Muscle layer of duodenum (tissue), 2 donors: ENCODE measurements around the gene LSAMP.

Source experiments
- H3K27ac ChIP-seq: one replicate; pipeline ENCODE4 v1.7.0; 2013; ENCODE audit warnings: mild to moderate bottlenecking, low read length
- H3K27me3 ChIP-seq: one replicate; pipeline ENCODE4 v1.7.0; 2013; ENCODE audit warnings: low read depth, mild to moderate bottlenecking, control low read depth, low read length
- H3K36me3 ChIP-seq, 2 donors: one replicate each; pipeline ENCODE4 v1.7.0; 2013; ENCODE audit warnings: low read length in 2 of 2, control low read depth in 1 of 2, mild to moderate bottlenecking in 1 of 2; ENCODE audit not compliant: insufficient read depth in 2 of 2, control insufficient read depth in 1 of 2
- H3K4me1 ChIP-seq, 2 donors: one replicate each; pipeline ENCODE4 v1.7.0; 2013; ENCODE audit warnings: low read length in 2 of 2, mild to moderate bottlenecking in 2 of 2, control low read depth in 1 of 2, moderate library complexity in 1 of 2; ENCODE audit not compliant: insufficient read depth in 2 of 2, control insufficient read depth in 1 of 2
- H3K4me3 ChIP-seq, 2 donors: one replicate each; pipeline ENCODE4 v1.7.0; 2013; ENCODE audit warnings: low read length in 2 of 2, low read depth in 1 of 2, mild to moderate bottlenecking in 1 of 2
- H3K9me3 ChIP-seq, 2 donors: one replicate each; pipeline ENCODE4 v1.7.0; 2013; ENCODE audit warnings: low read length in 2 of 2, control low read depth in 1 of 2, mild to moderate bottlenecking in 1 of 2; ENCODE audit not compliant: control insufficient read depth in 1 of 2
- donor health status: healthy.

The LSAMP gene

DNA sequence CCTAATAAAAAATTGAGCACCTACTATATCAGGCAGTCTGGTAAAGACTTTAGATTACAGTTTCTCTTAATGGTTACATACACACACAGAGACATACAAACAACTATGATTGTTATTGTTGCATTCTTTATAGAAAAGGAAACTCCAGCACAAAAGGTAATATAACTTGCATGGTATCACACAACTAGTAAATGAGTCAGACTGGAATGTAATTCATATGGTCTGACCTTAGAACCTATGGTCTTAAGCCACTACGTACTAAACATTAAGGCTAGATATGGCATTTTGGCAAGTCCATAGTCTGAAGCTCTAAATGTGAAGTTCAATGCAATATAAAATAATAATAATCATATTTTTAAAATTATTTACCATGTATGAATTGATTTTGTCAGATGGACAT is 380.6 kb downstream of the LSAMP start:
- Histone ChIP-seq H3K27ac (no peak overlapping the region), H3K4me1 (no peaks in the 10 kb centered on the region), H3K4me3 (no peak overlapping the region), H3K36me3 (no peaks in the 10 kb centered on the region), H3K9me3 (no peaks in the 10 kb centered on the region), H3K27me3 (no peaks in the 10 kb centered on the region)

DNA sequence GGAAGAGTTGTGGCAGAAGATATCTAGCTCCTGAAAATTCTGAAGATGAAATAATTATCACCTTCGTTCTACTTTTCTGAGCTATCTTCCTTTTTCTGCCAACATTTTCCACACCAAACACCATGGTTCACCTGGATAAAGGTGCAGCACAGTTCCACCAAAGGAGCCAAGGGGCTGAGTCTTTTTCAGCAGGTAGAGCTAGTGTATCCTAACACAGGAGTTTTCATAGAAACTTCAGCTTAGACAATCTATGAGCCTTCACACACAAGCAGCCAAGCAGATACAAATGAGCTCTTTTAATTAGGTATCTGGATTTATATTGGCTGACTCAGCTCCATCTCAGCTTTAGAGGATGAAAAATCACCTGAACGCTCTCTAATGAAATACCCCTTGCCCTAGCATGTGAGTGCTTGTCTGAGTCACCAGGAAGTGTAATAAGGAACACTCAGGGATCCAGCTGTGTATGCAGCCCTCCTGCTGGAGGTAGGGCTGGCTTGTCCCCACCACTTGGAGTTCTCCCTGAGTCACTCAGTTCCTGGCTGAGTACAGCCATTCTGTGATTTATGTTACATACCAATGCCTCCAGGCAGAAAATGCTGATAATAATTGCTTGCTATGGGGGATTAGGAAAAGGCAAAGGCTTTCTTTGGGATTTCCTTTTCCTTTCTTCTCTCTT is 385.7 kb downstream of the LSAMP start:
- Histone ChIP-seq H3K27ac (no peak overlapping the region), H3K9me3 (no peaks in the 10 kb centered on the region), H3K4me3 (no peak overlapping the region), H3K4me1 (no peaks in the 10 kb centered on the region), H3K36me3 (no peaks in the 10 kb centered on the region), H3K27me3 (no peaks in the 10 kb centered on the region)

GRCh38 chr3:116058844-116059243 is 386.4 kb downstream of the LSAMP start:
- Histone ChIP-seq H3K4me3 (no peak overlapping the region), H3K27me3 (no peaks in the 10 kb centered on the region), H3K27ac (no peak overlapping the region), H3K36me3 (no peaks in the 10 kb centered on the region), H3K4me1 (no peaks in the 10 kb centered on the region), H3K9me3 (no peaks in the 10 kb centered on the region)

GRCh38 chr3:116057400-116058006 is 387.8 kb downstream of the LSAMP start:
- Histone ChIP-seq H3K9me3 (no peaks in the 10 kb centered on the region), H3K27me3 (no peaks in the 10 kb centered on the region), H3K4me3 (no peak overlapping the region), H3K27ac (no peak overlapping the region), H3K36me3 (no peaks in the 10 kb centered on the region), H3K4me1 (no peaks in the 10 kb centered on the region)

GRCh38 chr3:116056280-116056679 is 389.0 kb downstream of the LSAMP start:
- no peak overlapping the region for H3K27ac ChIP-seq
- no peaks in the 10 kb centered on the region for H3K36me3 ChIP-seq
- no peaks in the 10 kb centered on the region for H3K27me3 ChIP-seq
- H3K4me3 ChIP-seq, result no peak overlapping the region
- H3K9me3 ChIP-seq, result no peaks in the 10 kb centered on the region
- H3K4me1 ChIP-seq, result no peaks in the 10 kb centered on the region

DNA sequence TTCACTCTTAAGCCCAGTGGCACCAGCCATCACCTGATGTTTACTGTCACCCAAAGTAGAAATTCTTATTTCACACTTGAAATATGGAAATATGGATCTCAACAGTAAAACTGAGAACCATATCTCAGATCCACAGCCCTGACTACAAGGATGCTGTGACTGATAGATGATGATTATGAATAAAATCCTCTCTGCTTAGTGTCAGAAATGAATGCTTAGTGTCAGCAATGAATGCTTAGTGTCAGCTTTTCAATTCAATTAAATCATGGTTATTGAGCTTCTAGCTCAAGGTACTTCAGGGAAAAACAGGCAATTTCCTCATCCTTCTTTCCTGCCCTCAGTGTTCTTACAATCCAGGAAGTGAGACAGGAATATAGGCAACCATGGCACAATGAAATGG is 392.3 kb downstream of the LSAMP start:
- H3K27me3 ChIP-seq, result no peaks in the 10 kb centered on the region
- H3K4me1 ChIP-seq, result no peaks in the 10 kb centered on the region
- H3K9me3 ChIP-seq, result no peaks in the 10 kb centered on the region
- no peak overlapping the region for H3K27ac ChIP-seq
- H3K36me3 ChIP-seq, result no peaks in the 10 kb centered on the region
- H3K4me3 ChIP-seq, result no peak overlapping the region

- Histone ChIP-seq H3K27me3 (no peaks in the 10 kb centered on the region), H3K4me1 (no peaks in the 10 kb centered on the region), H3K27ac (no peak overlapping the region), H3K36me3 (no peaks in the 10 kb centered on the region), H3K9me3 (no peaks in the 10 kb centered on the region), H3K4me3 (no peak overlapping the region)
Measured at GRCh38 chr3:116052602-116053001, 392.7 kb downstream of the LSAMP start.

DNA sequence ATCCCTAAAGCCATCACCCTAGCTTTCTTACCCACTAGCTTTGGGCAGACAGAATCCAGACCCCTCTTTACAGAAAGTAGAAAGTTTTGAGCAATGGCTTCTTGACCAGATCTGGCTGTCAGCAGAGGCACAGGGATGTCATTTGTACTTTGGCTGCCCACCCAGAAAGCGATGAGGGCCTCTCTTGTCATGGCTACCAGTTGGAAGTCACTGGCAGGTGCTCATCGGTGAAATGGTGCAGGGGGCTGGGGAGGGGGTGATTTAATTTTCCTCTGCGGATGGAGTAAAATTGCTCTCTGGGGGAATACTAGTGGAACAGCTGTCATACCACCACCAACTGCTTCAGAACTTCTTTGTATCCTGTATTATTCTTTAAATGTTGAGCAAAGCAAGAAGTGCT is 393.7 kb downstream of the LSAMP start:
- Histone ChIP-seq H3K27me3 (no peaks in the 10 kb centered on the region), H3K4me3 (no peak overlapping the region), H3K9me3 (no peaks in the 10 kb centered on the region), H3K27ac (no peak overlapping the region), H3K4me1 (no peaks in the 10 kb centered on the region), H3K36me3 (no peaks in the 10 kb centered on the region)

DNA sequence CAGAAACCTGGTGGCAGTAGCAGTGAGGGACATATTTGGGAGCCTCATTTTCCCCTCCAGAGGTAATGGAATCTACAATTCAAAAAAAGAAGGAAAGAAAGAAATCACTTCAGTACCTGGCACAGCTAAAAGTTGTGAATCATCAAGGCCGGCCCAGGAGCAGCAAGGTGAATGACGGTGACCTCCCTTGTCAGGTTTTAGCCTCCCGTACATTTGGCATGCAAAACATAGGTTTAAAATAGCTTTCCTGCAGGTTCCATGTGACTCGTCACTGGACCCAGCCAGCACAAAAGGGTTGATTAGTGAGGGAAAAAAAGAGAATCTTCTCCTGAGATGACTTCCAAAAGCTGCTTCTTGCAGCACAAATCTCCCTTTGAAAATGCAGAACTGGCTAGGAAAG is 394.2 kb downstream of the LSAMP start:
- H3K36me3 ChIP-seq, result no peaks in the 10 kb centered on the region
- no peaks in the 10 kb centered on the region for H3K4me1 ChIP-seq
- no peaks in the 10 kb centered on the region for H3K9me3 ChIP-seq
- H3K27me3 ChIP-seq, result no peaks in the 10 kb centered on the region
- H3K4me3 ChIP-seq, result no peak overlapping the region
- H3K27ac ChIP-seq, result no peak overlapping the region

DNA sequence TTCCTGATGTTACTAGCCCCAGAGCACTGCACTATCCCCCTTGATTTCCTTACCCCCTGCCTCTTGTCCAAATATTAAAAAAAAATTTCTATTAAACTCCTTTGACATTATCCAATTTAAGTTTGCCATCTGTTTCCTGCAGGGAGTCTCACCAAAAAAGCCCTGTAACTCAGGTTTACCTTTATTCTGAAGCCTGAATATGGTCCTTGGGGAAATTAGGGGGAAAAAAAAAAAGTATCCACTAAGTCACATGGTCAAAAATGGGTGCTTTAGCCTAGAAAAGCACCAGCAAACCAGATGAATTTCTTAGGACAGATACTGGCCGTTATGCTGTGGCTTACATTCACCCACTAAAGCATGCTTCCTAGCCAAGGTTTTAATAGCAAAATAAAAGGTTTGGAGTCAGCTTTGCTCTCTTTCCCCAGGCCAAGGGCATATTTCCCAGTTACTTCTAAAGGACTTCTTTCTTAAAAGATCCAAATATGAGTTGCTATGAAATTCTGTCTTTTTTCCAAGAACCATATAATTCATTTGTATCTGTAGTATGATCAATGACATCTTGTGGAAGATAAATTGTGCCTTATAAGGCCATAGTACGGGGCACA is 394.9 kb downstream of the LSAMP start:
- Histone ChIP-seq H3K36me3 (no peaks in the 10 kb centered on the region), H3K27me3 (no peaks in the 10 kb centered on the region), H3K27ac (no peak overlapping the region), H3K4me1 (no peaks in the 10 kb centered on the region), H3K9me3 (no peaks in the 10 kb centered on the region), H3K4me3 (no peak overlapping the region)

DNA sequence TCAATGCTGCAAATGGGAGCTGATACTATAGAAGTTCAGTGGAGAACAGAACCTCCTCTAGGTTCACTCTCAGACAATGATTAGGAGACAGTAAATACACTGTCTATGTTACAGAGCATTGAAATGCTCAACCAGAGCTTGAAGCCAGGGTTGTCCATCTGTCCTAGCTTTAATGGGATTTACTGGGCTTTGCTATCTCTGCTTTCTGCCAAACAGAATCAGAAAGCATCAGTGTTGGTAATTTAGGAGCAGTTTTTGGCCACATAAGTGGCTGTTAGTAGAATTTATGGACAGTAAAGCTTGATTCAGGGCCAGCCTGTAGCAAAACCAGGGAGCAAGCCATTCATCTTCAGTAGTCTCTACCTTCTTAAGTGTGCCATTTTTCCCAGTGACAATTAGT is 396.3 kb downstream of the LSAMP start:
- H3K9me3 ChIP-seq, result no peaks in the 10 kb centered on the region
- no peaks in the 10 kb centered on the region for H3K4me1 ChIP-seq
- H3K36me3 ChIP-seq, result no peaks in the 10 kb centered on the region
- no peak overlapping the region for H3K27ac ChIP-seq
- H3K4me3 ChIP-seq, result no peak overlapping the region
- H3K27me3 ChIP-seq, result no peaks in the 10 kb centered on the region

- H3K36me3 ChIP-seq, result no peaks in the 10 kb centered on the region
- H3K27ac ChIP-seq, result no peak overlapping the region
Measured at GRCh38 chr3:116046350-116046749, 398.9 kb downstream of the LSAMP start.

More at GRCh38 chr3:116046350-116046749, 398.9 kb downstream of the LSAMP start:
- no peaks in the 10 kb centered on the region for H3K4me1 ChIP-seq
- H3K27me3 ChIP-seq, result no peaks in the 10 kb centered on the region
- no peak overlapping the region for H3K4me3 ChIP-seq
- no peaks in the 10 kb centered on the region for H3K9me3 ChIP-seq
